Neural cell (in vitro differentiated cells): Measurements from ENCODE around the gene TMC2.

Source experiments
- EP300 ChIP-seq: fragments of 450-650 bp; conservative IDR thresholded peaks from 2 replicates; pipeline ENCODE4 v1.6.1; 2014; ENCODE audit warnings: antibody characterized with exemption, mild to moderate bottlenecking, moderate library complexity; ENCODE audit not compliant: poor library complexity, severe bottlenecking
- MXI1 ChIP-seq: fragments of 450-650 bp; conservative IDR thresholded peaks from 2 replicates; pipeline ENCODE4 v1.6.1; 2014; ENCODE audit warnings: antibody characterized with exemption, mild to moderate bottlenecking; ENCODE audit not compliant: poor library complexity, severe bottlenecking
- POLR2AphosphoS5 ChIP-seq: IDR thresholded peaks from 2 replicates; pipeline ENCODE4 v1.6.1; 2012
- TF ChIP-seq, protein P1 (sequence below): fragments of 450-650 bp; IDR thresholded peaks from 2 replicates; pipeline ENCODE4 v1.5.1; 2014; ENCODE audit warnings: antibody characterized with exemption, mild to moderate bottlenecking, moderate library complexity; ENCODE audit not compliant: poor library complexity, severe bottlenecking

DNA sequence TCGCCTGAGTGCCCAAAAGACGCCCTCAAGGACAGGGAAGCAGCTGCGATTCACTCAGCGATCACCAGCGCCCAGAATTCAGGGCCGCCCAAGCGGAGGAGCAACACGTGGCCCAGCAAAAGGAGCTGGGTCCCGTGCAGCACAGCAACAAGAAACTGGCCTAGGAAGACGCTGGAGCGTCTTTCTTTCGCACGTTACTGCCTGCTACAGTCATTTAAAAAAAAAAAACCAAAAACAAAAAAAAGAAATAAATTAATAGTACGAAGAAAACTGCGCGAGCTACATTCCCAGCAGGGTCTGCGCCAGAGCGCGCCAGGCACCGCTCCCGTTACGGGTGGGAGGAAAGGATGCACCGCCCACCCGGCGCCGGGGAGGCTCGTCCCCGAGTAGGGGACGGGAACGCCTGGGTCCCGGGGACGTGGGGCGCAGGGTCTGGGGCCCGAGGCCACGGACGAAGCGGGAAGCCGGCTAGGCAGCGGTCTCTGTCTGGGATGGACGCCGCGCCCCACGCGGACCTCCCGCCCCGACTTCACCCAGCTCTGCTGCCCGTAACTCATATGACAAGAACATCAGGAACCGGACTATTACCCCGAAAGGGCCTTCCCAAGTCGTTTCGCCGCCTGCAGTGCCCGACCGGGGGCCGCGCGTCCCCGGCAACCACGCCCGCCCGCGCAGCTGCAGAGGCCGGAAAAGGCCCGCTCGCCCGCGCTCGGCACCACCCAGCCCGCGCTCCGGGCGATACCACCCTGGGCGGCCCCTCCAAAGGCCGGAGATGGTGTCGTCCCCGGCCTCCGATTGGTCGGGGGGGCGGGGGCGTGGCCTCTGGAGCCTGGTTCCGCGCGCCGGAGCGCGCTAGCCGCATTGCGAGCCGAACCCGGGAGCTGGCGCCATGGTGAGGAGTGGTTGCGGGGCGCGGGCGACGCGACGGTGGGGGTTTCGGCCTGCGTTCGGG is 115.7 kb downstream of the TMC2 start, which contains the start of gene NOP56:
- TF ChIP-seq, protein P1, sequence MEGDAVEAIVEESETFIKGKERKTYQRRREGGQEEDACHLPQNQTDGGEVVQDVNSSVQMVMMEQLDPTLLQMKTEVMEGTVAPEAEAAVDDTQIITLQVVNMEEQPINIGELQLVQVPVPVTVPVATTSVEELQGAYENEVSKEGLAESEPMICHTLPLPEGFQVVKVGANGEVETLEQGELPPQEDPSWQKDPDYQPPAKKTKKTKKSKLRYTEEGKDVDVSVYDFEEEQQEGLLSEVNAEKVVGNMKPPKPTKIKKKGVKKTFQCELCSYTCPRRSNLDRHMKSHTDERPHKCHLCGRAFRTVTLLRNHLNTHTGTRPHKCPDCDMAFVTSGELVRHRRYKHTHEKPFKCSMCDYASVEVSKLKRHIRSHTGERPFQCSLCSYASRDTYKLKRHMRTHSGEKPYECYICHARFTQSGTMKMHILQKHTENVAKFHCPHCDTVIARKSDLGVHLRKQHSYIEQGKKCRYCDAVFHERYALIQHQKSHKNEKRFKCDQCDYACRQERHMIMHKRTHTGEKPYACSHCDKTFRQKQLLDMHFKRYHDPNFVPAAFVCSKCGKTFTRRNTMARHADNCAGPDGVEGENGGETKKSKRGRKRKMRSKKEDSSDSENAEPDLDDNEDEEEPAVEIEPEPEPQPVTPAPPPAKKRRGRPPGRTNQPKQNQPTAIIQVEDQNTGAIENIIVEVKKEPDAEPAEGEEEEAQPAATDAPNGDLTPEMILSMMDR = no peak
- TF ChIP-seq POLR2AphosphoS5 (peak; percentile 96), EP300 (no peak), MXI1 (no peak)
